PC-9 (cell line): ENCODE results near the gene SGPP1. TPM values are rescaled to one million over a fixed set of nuclear protein-coding genes. Genes with fewer than 3 reads are reported as not detected.

ENCODE experiments used
- BruUV-seq: library from RNA; stranded (reverse); fragments of 400-500 nt; replicated peaks from 2 replicates; lab custom pipeline; 2021; lab: Mats Ljungman, UMichigan
- CTCF ChIA-PET: fragments of 300-600 bp; sonication (Branson Sonifier 250); formaldehyde crosslinking; loops from one replicate; lab custom pipeline; 2022; ENCODE audit warnings: antibody characterized with exemption; lab: Charles Lee
- POLR2A ChIA-PET: fragments of 300-600 bp; sonication (Branson Sonifier 250); formaldehyde crosslinking; loops from one replicate; lab custom pipeline; 2022; ENCODE audit warnings: antibody characterized with exemption; ENCODE audit not compliant: unreplicated experiment; lab: Charles Lee
- DNase-seq, 2 experiments: peaks; one replicate each; pipeline versions ENCODE4 v3.0.0 to v3.0.0-alpha.2; 2015 to 2022; ENCODE audit warnings: mixed read lengths in 1 of 2
- H2AFZ ChIP-seq: fragments of 200-600 bp; sonication (generic); 2 replicates; pipeline ENCODE4 v1.8.1; 2017; ENCODE audit warnings: antibody characterized with exemption
- H3F3A ChIP-seq: fragments of 200-600 bp; sonication (generic); 2 replicates; pipeline ENCODE4 v1.8.1; 2017; ENCODE audit warnings: antibody characterized with exemption, mild to moderate bottlenecking, low read depth; ENCODE audit not compliant: insufficient read depth
- H3K27ac ChIP-seq: fragments of 200-600 bp; sonication (generic); 2 replicates; pipeline ENCODE4 v1.6.1; 2016; ENCODE audit warnings: mixed run types
- H3K27me3 ChIP-seq: fragments of 200-600 bp; sonication (generic); 2 replicates; pipeline ENCODE4 v1.6.1; 2016; ENCODE audit warnings: low read depth, mixed run types; ENCODE audit not compliant: insufficient read depth
- H3K36me3 ChIP-seq: fragments of 200-600 bp; sonication (generic); 2 replicates; pipeline ENCODE4 v1.6.1; 2016; ENCODE audit warnings: low read depth, mixed run types
- H3K4me1 ChIP-seq: fragments of 200-600 bp; sonication (generic); replicated peaks from 2 replicates; pipeline ENCODE4 v1.6.1; 2016; ENCODE audit warnings: mixed run types; ENCODE audit not compliant: insufficient read depth
- H3K4me2 ChIP-seq: fragments of 200-600 bp; sonication (generic); 2 replicates; pipeline ENCODE4 v1.6.1; 2017; ENCODE audit warnings: mixed run types
- H3K4me3 ChIP-seq: fragments of 200-600 bp; sonication (generic); 2 replicates; pipeline ENCODE4 v1.6.1; 2016; ENCODE audit warnings: mixed run types
- H3K79me2 ChIP-seq: fragments of 200-600 bp; sonication (generic); 2 replicates; pipeline ENCODE4 v1.6.1; 2017; ENCODE audit warnings: low read depth, mixed run types
- H3K9me2 ChIP-seq: fragments of 200-600 bp; sonication (generic); 2 replicates; pipeline ENCODE4 v1.8.1; 2017; ENCODE audit warnings: mild to moderate bottlenecking; ENCODE audit not compliant: insufficient read depth
- H3K9me3 ChIP-seq: fragments of 200-600 bp; sonication (generic); 2 replicates; pipeline ENCODE4 v1.8.1; 2016; ENCODE audit warnings: low read depth; ENCODE audit not compliant: insufficient read depth
- H4K20me1 ChIP-seq: fragments of 200-600 bp; sonication (generic); 2 replicates; pipeline ENCODE4 v1.8.1; 2017; ENCODE audit not compliant: insufficient read depth
- CTCF ChIP-seq: fragments of 200-600 bp; sonication (generic); conservative IDR thresholded peaks from 2 replicates; pipeline ENCODE4 v1.6.1; 2017; ENCODE audit warnings: mixed run types, antibody characterized with exemption, mild to moderate bottlenecking, moderate library complexity
- EZH2 ChIP-seq: fragments of 200-600 bp; sonication (generic); IDR thresholded peaks from 2 replicates; pipeline ENCODE4 v1.8.0; 2017; ENCODE audit warnings: antibody characterized with exemption, low read depth
- intact Hi-C: fragments of 100-400 bp; cut with micrococcal nuclease; formaldehyde crosslinking; loops from one replicate; pipeline ENCODE4 v1.10.0; 2022; ENCODE audit not compliant: unreplicated experiment
- total RNA-seq: library from RNA; stranded (reverse); gene quantifications from 2 replicates; pipeline ENCODE4 v1.2.3, GENCODE V29; 2021

SGPP1 gene
- total RNA-seq, 1 experiment from 2014 or later = 26.7 TPM

DNA sequence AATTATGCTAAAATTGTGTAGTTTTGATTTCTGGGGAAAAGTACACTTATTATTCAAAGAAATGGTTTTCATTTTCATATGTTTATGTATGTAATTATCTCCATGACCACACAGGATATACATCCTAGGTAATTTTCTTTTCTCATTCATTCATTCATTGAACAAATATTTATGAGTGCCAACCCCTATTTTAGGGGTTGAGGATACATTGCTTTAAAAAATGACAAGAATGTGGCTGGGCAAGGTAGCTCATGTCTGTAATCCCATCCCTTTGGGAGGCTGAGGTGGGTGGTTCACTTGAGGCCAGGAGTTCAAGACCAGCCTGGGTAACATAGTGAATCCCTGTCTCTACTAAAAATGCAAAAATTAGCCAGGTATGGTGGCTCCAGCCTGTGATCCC, 40.9 kb downstream of the SGPP1 start:
- DNase-seq = peak in 1 of 2 experiments; percentile 68
- H3K4me3 ChIP-seq = no peak overlapping the region

GRCh38 chr14:63685401-63685800, 42.5 kb downstream of the SGPP1 start:
- no TSS peak for BruUV-seq
- Histone ChIP-seq H3K27ac (no peak overlapping the region), H3K27me3 (no peaks in the 10 kb centered on the region), H3K4me1 (peaks cover 12% of the 10 kb centered on the region), H3K4me3 (no peak overlapping the region), H3K36me3 (peaks cover 16% of the 10 kb centered on the region; the same call in 1 of the 2 replicates), H3K9me3 (no peaks in the 10 kb centered on the region; the same call in 1 of the 2 replicates), H3K4me2 (no peak overlapping the region), H3K79me2 (no peaks in the 10 kb centered on the region), H2AFZ (no peak overlapping the region), H3F3A (peaks cover 7% of the 10 kb centered on the region), H3K9me2 (no peaks in the 10 kb centered on the region), H4K20me1 (no peaks in the 10 kb centered on the region)
- intact Hi-C loops = no loop called here
- no peak for TF ChIP-seq CTCF
- TF ChIP-seq EZH2 = no peak
- ChIA-PET CTCF (no interaction called here), POLR2A (no interaction called here)
- no peak for DNase-seq

More for the DNA sequence above, 40.9 kb downstream of the SGPP1 start:
- Histone ChIP-seq H4K20me1 (no peaks in the 10 kb centered on the region), H3K36me3 (peaks cover 7% of the 10 kb centered on the region; the same call in 1 of the 2 replicates), H2AFZ (no peak overlapping the region), H3K4me2 (no peak overlapping the region), H3K9me2 (no peaks in the 10 kb centered on the region), H3K9me3 (no peaks in the 10 kb centered on the region), H3K4me1 (peaks cover 12% of the 10 kb centered on the region), H3F3A (peaks cover 7% of the 10 kb centered on the region), H3K79me2 (no peaks in the 10 kb centered on the region), H3K27me3 (no peaks in the 10 kb centered on the region), H3K27ac (no peak overlapping the region)
- ChIA-PET CTCF (no interaction called here), POLR2A (no interaction called here)
- intact Hi-C loops = no loop called here
- TF ChIP-seq CTCF (no peak), EZH2 (no peak)
- no TSS peak for BruUV-seq

GRCh38 chr14:63682727-63683593, 44.9 kb downstream of the SGPP1 start:
- no peaks in the 10 kb centered on the region for H3K27me3 ChIP-seq
- BruUV-seq = no TSS peak
- no peak overlapping the region for H3K4me3 ChIP-seq
- DNase-seq = no peak
- no peaks in the 10 kb centered on the region for H4K20me1 ChIP-seq
- no peak overlapping the region for H3K4me2 ChIP-seq
- no peaks in the 10 kb centered on the region for H3K79me2 ChIP-seq
- no peaks in the 10 kb centered on the region for H3K9me2 ChIP-seq
- CTCF ChIA-PET = interaction anchor here (0.6 kb wide), 1 partner anchor 486 kb away, joined by 3 read pairs; no protein-coding TSS in a partner anchor
- peaks cover 16% of the 10 kb centered on the region; the same call in 1 of the 2 replicates for H3K36me3 ChIP-seq
- POLR2A ChIA-PET = no interaction called here
- peaks cover 14% of the 10 kb centered on the region for H3K4me1 ChIP-seq
- no peak overlapping the region for H3K27ac ChIP-seq
- H2AFZ ChIP-seq = no peak overlapping the region
- H3K9me3 ChIP-seq = no peaks in the 10 kb centered on the region; the same call in 1 of the 2 replicates
- intact Hi-C loops = no loop called here
- H3F3A ChIP-seq = peaks cover 21% of the 10 kb centered on the region
- no peak for TF ChIP-seq CTCF
- no peak for TF ChIP-seq EZH2
